GM23338 (cell line): ENCODE measurements around the gene B4GAT1. TPM values are rescaled to one million over a fixed set of nuclear protein-coding genes. Genes with fewer than 3 reads are reported as not detected.
A peak's percentile ranks its signal among the peaks of the same experiment; 100 is the strongest.

Experiments used
- ATAC-seq: fragments of 200-7000 bp; cut with Tn5 transposase; 3 replicates; pipeline ENCODE4 v1.9.1; 2020
- DNase-seq: peaks from one replicate; pipeline ENCODE4 v3.0.0-alpha.2; 2015; ENCODE audit warnings: low spot score
- H2AFZ ChIP-seq: fragments of 200-600 bp; sonication (generic); 2 replicates; pipeline ENCODE4 v1.8.0; 2016; ENCODE audit warnings: antibody characterized with exemption, mild to moderate bottlenecking, moderate library complexity
- H3F3A ChIP-seq: fragments of 200-600 bp; sonication (generic); replicated peaks from 2 replicates; pipeline ENCODE4 v1.8.0; 2017; ENCODE audit warnings: antibody characterized with exemption, mixed run types, low read depth
- H3K27ac ChIP-seq: fragments of 200-600 bp; sonication (generic); 2 replicates; pipeline ENCODE4 v1.6.1; 2016; ENCODE audit warnings: low read depth
- H3K27me3 ChIP-seq: fragments of 200-600 bp; sonication (generic); 2 replicates; pipeline ENCODE4 v1.8.0; 2016; ENCODE audit warnings: mild to moderate bottlenecking, mixed run types, moderate library complexity; ENCODE audit not compliant: insufficient read depth
- H3K36me3 ChIP-seq: fragments of 200-600 bp; sonication (generic); 2 replicates; pipeline ENCODE4 v1.8.0; 2016; ENCODE audit warnings: mild to moderate bottlenecking; ENCODE audit not compliant: insufficient read depth
- H3K4me1 ChIP-seq: fragments of 200-600 bp; sonication (generic); 2 replicates; pipeline ENCODE4 v1.8.0; 2016; ENCODE audit warnings: mild to moderate bottlenecking, moderate library complexity; ENCODE audit not compliant: insufficient read depth
- H3K4me2 ChIP-seq: fragments of 200-600 bp; sonication (generic); 2 replicates; pipeline ENCODE4 v1.7.1; 2017; ENCODE audit warnings: mixed run types
- H3K4me3 ChIP-seq: fragments of 200-600 bp; sonication (generic); 2 replicates; pipeline ENCODE4 v1.6.1; 2016; ENCODE audit warnings: mixed run types
- H3K79me2 ChIP-seq: fragments of 200-600 bp; sonication (generic); replicated peaks from 2 replicates; pipeline ENCODE4 v1.8.0; 2017; ENCODE audit warnings: mild to moderate bottlenecking; ENCODE audit not compliant: insufficient read depth
- H3K9me2 ChIP-seq: fragments of 200-600 bp; sonication (generic); 2 replicates; pipeline ENCODE4 v1.8.0; 2017; ENCODE audit not compliant: insufficient read depth
- H4K20me1 ChIP-seq: fragments of 200-600 bp; sonication (generic); replicated peaks from 2 replicates; pipeline ENCODE4 v1.8.0; 2017; ENCODE audit warnings: mild to moderate bottlenecking; ENCODE audit not compliant: insufficient read depth
- H3K27ac Mint-ChIP-seq: 2 replicates; pipeline ENCODE4 v1.8.0; 2020; ENCODE audit warnings: inconsistent platforms, mild to moderate bottlenecking, moderate library complexity, mixed read lengths
- H3K27me3 Mint-ChIP-seq: 3 replicates; pipeline ENCODE4 v1.8.0; 2022; ENCODE audit warnings: low read depth, mild to moderate bottlenecking, moderate library complexity, mixed read lengths, inconsistent platforms; ENCODE audit not compliant: insufficient read depth, poor library complexity
- H3K36me3 Mint-ChIP-seq: 3 replicates; pipeline ENCODE4 v1.8.0; 2021; ENCODE audit warnings: low read depth, mild to moderate bottlenecking, inconsistent platforms, moderate library complexity, mixed read lengths
- H3K4me1 Mint-ChIP-seq: 3 replicates; pipeline ENCODE4 v1.8.0; 2020; ENCODE audit warnings: mild to moderate bottlenecking, inconsistent platforms, mixed read lengths
- H3K4me3 Mint-ChIP-seq: 3 replicates; pipeline ENCODE4 v1.8.0; 2021; ENCODE audit warnings: moderate library complexity, mild to moderate bottlenecking, inconsistent platforms, mixed read lengths
- H3K9me3 Mint-ChIP-seq: 3 replicates; pipeline ENCODE4 v1.8.0; 2020; ENCODE audit warnings: moderate library complexity, mild to moderate bottlenecking, inconsistent platforms, mixed read lengths
- EZH2phosphoT487 ChIP-seq: fragments of 200-600 bp; sonication (generic); IDR thresholded peaks from one replicate; pipeline ENCODE4 v1.8.1; 2018; ENCODE audit warnings: antibody characterized with exemption; ENCODE audit not compliant: unreplicated experiment
- JUNB ChIP-seq: IDR thresholded peaks from one replicate; pipeline ENCODE4 v1.6.1; 2016; ENCODE audit warnings: antibody characterized with exemption; ENCODE audit not compliant: unreplicated experiment
- STAT1 ChIP-seq: IDR thresholded peaks from one replicate; pipeline ENCODE4 v1.6.1; 2016; ENCODE audit warnings: antibody characterized with exemption; ENCODE audit not compliant: unreplicated experiment
- polyA plus RNA-seq: library from polyadenylated mRNA; unstranded; fragments of >200 nt; fragmentation: Nextera tagmentation; extraction: Ambion mirVana; gene quantifications from 2 replicates; pipeline ENCODE4 v1.2.1, GENCODE V29; 2016
- total RNA-seq: library from RNA; depleted of rRNA; stranded (reverse); fragments of >200 nt; shearing (Covaris generic); gene quantifications from 2 replicates; pipeline ENCODE4 v1.2.3, GENCODE V29; 2014
- TF ChIP-seq, protein P1 (sequence below): fragments of 250-450 bp; sonication (Bioruptor Pico); IDR thresholded peaks from 2 replicates; pipeline ENCODE4 v1.5.0; 2020; ENCODE audit warnings: mild to moderate bottlenecking, moderate library complexity
- TF ChIP-seq, protein P2 (sequence below): IDR thresholded peaks from 2 replicates; pipeline ENCODE4 v1.6.1; 2016; ENCODE audit warnings: antibody characterized with exemption
- TF ChIP-seq, protein P3 (sequence below), 2 experiments: fragments of 200-600 bp in 1 of 2; sonication (generic) in 1 of 2; conservative IDR thresholded peaks; 2 replicates each; pipeline versions ENCODE4 v1.5.1 to v1.6.1; 2016 to 2017; ENCODE audit warnings: antibody characterized with exemption in 2 of 2, low read depth in 2 of 2, mild to moderate bottlenecking in 2 of 2, moderate library complexity in 1 of 2

B4GAT1 gene
- total and polyA plus RNA-seq, 2 experiments from 2014 or later, result 23.5 to 41.9 TPM

DNA sequence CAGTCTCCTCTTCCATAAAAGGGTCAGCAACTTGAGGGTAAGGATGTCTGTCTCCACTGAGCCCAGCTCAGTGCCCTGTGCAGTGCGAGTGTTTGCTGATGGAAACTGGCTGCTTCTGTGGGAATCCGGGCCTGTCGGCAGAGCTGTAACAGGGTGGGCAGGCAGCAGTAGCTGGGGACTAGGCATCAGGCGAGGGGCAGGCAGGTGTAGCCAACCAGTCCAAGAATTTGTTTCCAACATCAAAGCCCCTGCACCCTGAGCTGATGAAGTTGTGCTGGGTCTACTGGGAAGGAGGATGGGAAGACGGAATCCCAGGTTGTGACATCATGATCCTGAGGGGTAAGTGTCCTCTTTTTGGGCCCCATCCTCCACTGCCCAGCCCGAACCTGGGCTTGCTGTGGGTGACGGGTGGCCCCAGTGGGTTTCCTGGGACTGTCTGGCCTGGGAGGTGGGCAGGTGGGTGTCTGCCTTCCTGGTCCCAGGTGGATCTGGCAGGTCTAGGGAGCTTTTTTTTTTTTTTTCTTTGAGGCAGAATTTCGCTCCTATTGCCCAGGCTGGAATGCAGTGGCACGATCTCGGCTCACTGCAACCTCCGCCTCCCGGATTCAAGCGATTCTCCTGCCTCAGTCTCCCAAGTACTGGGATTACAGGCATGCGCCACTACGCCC is 13.1 kb upstream of the B4GAT1 start:
- TF ChIP-seq, protein P1, sequence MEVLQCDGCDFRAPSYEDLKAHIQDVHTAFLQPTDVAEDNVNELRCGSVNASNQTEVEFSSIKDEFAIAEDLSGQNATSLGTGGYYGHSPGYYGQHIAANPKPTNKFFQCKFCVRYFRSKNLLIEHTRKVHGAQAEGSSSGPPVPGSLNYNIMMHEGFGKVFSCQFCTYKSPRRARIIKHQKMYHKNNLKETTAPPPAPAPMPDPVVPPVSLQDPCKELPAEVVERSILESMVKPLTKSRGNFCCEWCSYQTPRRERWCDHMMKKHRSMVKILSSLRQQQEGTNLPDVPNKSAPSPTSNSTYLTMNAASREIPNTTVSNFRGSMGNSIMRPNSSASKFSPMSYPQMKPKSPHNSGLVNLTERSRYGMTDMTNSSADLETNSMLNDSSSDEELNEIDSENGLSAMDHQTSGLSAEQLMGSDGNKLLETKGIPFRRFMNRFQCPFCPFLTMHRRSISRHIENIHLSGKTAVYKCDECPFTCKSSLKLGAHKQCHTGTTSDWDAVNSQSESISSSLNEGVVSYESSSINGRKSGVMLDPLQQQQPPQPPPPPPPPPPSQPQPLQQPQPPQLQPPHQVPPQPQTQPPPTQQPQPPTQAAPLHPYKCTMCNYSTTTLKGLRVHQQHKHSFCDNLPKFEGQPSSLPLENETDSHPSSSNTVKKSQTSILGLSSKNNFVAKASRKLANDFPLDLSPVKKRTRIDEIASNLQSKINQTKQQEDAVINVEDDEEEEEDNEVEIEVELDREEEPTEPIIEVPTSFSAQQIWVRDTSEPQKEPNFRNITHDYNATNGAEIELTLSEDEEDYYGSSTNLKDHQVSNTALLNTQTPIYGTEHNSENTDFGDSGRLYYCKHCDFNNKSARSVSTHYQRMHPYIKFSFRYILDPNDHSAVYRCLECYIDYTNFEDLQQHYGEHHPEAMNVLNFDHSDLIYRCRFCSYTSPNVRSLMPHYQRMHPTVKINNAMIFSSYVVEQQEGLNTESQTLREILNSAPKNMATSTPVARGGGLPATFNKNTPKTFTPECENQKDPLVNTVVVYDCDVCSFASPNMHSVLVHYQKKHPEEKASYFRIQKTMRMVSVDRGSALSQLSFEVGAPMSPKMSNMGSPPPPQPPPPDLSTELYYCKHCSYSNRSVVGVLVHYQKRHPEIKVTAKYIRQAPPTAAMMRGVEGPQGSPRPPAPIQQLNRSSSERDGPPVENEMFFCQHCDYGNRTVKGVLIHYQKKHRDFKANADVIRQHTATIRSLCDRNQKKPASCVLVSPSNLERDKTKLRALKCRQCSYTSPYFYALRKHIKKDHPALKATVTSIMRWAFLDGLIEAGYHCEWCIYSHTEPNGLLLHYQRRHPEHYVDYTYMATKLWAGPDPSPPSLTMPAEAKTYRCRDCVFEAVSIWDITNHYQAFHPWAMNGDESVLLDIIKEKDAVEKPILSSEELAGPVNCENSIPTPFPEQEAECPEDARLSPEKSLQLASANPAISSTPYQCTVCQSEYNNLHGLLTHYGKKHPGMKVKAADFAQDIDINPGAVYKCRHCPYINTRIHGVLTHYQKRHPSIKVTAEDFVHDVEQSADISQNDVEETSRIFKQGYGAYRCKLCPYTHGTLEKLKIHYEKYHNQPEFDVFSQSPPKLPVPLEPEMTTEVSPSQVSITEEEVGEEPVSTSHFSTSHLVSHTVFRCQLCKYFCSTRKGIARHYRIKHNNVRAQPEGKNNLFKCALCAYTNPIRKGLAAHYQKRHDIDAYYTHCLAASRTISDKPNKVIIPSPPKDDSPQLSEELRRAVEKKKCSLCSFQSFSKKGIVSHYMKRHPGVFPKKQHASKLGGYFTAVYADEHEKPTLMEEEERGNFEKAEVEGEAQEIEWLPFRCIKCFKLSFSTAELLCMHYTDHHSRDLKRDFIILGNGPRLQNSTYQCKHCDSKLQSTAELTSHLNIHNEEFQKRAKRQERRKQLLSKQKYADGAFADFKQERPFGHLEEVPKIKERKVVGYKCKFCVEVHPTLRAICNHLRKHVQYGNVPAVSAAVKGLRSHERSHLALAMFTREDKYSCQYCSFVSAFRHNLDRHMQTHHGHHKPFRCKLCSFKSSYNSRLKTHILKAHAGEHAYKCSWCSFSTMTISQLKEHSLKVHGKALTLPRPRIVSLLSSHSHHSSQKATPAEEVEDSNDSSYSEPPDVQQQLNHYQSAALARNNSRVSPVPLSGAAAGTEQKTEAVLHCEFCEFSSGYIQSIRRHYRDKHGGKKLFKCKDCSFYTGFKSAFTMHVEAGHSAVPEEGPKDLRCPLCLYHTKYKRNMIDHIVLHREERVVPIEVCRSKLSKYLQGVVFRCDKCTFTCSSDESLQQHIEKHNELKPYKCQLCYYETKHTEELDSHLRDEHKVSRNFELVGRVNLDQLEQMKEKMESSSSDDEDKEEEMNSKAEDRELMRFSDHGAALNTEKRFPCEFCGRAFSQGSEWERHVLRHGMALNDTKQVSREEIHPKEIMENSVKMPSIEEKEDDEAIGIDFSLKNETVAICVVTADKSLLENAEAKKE (CRISPR knock-in tag), result no peak
- TF ChIP-seq, protein P2, sequence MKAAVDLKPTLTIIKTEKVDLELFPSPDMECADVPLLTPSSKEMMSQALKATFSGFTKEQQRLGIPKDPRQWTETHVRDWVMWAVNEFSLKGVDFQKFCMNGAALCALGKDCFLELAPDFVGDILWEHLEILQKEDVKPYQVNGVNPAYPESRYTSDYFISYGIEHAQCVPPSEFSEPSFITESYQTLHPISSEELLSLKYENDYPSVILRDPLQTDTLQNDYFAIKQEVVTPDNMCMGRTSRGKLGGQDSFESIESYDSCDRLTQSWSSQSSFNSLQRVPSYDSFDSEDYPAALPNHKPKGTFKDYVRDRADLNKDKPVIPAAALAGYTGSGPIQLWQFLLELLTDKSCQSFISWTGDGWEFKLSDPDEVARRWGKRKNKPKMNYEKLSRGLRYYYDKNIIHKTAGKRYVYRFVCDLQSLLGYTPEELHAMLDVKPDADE, result no peak
- H3K9me3 Mint-ChIP-seq, result no peaks in the 10 kb centered on the region; the same call in 2 of the 3 replicates
- H3K4me3 ChIP-seq, result no peak overlapping the region
- H3K36me3 Mint-ChIP-seq, result peaks cover 42% of the 10 kb centered on the region
- H3K4me2 ChIP-seq, result no peak overlapping the region
- H3K36me3 ChIP-seq, result peaks cover 8% of the 10 kb centered on the region; the same call in 1 of the 2 replicates
- no peak overlapping the region for H2AFZ ChIP-seq
- H3K79me2 ChIP-seq, result no peaks in the 10 kb centered on the region
- DNase-seq, result no peak
- peaks cover 6% of the 10 kb centered on the region; the same call in 1 of the 2 replicates for H3K4me1 ChIP-seq
- H3K27ac ChIP-seq, result peak overlapping the region; percentile 74
- no peaks in the 10 kb centered on the region for H3K27me3 ChIP-seq
- H3F3A ChIP-seq, result peaks cover 38% of the 10 kb centered on the region; the same call in 1 of the 2 replicates
- peaks cover 7% of the 10 kb centered on the region for H3K4me1 Mint-ChIP-seq
- no peak overlapping the region for H3K4me3 Mint-ChIP-seq
- no peaks in the 10 kb centered on the region for H3K9me2 ChIP-seq
- ATAC-seq, result no peak
- H3K27me3 Mint-ChIP-seq, result peaks cover 27% of the 10 kb centered on the region
- H3K27ac Mint-ChIP-seq, result no peak overlapping the region; the same call in 1 of the 2 replicates
- H4K20me1 ChIP-seq, result peaks cover 8% of the 10 kb centered on the region

DNA sequence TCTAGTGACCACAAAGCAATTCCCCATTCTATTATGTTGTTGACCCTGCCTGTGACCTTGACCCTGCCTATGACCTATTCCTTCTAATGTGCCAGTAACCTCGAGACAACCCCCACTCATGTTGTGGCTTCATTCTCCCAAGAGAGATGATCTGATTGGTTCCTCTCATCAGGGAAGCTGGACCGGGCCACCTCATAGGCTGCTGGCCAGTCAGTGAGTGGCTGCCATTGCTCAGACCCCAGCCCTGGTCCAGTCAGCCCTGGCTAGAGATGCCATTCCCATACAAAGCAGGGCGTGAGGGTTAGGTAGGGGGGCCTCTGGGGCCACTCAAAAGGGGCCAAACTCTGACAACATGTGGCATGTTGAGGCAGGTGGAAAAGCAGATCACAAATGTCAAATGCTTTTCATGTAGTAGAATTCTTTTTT is 12.2 kb upstream of the B4GAT1 start:
- H3K4me1 ChIP-seq, result peaks cover 6% of the 10 kb centered on the region; the same call in 1 of the 2 replicates
- peaks cover 8% of the 10 kb centered on the region for H4K20me1 ChIP-seq
- H3K27me3 ChIP-seq, result no peaks in the 10 kb centered on the region
- no peaks in the 10 kb centered on the region for H3K79me2 ChIP-seq
- peaks cover 31% of the 10 kb centered on the region; the same call in 1 of the 2 replicates for H3F3A ChIP-seq
- no peaks in the 10 kb centered on the region for H3K9me2 ChIP-seq
- Mint-ChIP-seq H3K27ac (peak overlapping the region; percentile 83; the same call in 1 of the 2 replicates), H3K4me1 (peaks cover 7% of the 10 kb centered on the region), H3K27me3 (peaks cover 22% of the 10 kb centered on the region), H3K36me3 (peaks cover 34% of the 10 kb centered on the region), H3K9me3 (no peaks in the 10 kb centered on the region; the same call in 2 of the 3 replicates), H3K4me3 (no peak overlapping the region)
- no peak overlapping the region for H2AFZ ChIP-seq
- peak; percentile 57 for DNase-seq
- peaks cover 5% of the 10 kb centered on the region; the same call in 1 of the 2 replicates for H3K36me3 ChIP-seq
- peak overlapping the region; percentile 57; the same call in 1 of the 2 replicates for H3K27ac ChIP-seq
- H3K4me2 ChIP-seq, result no peak overlapping the region
- peak; percentile 61 for ATAC-seq
- H3K4me3 ChIP-seq, result no peak overlapping the region
- TF ChIP-seq, protein P3, sequence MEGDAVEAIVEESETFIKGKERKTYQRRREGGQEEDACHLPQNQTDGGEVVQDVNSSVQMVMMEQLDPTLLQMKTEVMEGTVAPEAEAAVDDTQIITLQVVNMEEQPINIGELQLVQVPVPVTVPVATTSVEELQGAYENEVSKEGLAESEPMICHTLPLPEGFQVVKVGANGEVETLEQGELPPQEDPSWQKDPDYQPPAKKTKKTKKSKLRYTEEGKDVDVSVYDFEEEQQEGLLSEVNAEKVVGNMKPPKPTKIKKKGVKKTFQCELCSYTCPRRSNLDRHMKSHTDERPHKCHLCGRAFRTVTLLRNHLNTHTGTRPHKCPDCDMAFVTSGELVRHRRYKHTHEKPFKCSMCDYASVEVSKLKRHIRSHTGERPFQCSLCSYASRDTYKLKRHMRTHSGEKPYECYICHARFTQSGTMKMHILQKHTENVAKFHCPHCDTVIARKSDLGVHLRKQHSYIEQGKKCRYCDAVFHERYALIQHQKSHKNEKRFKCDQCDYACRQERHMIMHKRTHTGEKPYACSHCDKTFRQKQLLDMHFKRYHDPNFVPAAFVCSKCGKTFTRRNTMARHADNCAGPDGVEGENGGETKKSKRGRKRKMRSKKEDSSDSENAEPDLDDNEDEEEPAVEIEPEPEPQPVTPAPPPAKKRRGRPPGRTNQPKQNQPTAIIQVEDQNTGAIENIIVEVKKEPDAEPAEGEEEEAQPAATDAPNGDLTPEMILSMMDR (conservative IDR thresholded peaks at IDR 0.05; ENCODE audit: low read depth in 2 of 2), result no peak
- no peak for TF ChIP-seq STAT1
- no peak for TF ChIP-seq JUNB
- no peak for TF ChIP-seq EZH2phosphoT487
- TF ChIP-seq, protein P2, result no peak
